HG03175 (cell line): ENCODE measurements around the gene HEXD.
"Not testable (repeated sequence)": the region's sequence is repeated elsewhere in the genome, so short reads cannot be mapped to it uniquely, and the experiment has no call there.

Experiments
- ATAC-seq: cut with Tn5 transposase; IDR thresholded peaks from one replicate; pipeline ENCODE4 v1.9.1; 2021; ENCODE audit warnings: mild to moderate bottlenecking, moderate library complexity; ENCODE audit not compliant: unreplicated experiment

Gene HEXD

DNA sequence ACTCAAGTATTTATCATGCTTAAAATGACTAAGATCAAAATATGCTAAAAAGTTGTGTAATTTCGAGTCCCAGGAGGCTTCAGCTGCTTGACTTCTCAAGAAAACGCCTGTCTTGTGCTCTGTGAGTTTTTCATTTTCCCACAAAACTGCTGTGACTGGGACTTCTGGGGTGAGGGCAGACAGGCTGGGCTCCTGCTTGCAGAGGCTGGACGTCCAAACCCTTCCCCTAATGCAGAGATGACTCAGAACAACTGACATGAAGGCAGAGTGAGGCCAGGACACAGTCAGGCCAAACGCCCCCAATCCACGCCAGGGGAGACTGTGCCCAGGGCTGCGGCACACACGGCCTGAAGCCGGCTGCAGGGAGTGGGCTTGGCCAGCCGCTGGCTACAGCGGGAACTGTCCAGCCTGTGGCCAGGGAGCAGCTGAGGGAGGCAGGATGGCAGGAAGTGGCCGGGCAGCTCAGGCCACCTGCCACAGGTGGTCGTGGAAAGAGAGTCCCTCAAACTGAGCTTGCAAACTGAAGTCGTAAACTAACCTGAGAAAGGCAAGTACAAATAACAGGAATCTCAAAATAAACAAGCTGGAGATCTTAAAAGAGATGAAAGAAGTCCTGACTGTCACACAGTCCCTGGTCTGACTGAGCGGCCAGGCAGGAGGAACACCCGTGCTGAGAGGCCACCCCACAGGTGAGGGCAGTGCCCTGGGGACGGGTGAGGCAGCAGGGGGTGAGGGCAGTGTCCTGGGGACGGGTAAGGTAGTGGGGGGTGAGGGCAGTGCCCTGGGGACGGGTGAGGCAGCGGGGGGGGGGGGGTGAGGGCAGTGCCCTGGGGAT, 21.3 kb upstream of the HEXD start:
- ATAC-seq, result no peak

DNA sequence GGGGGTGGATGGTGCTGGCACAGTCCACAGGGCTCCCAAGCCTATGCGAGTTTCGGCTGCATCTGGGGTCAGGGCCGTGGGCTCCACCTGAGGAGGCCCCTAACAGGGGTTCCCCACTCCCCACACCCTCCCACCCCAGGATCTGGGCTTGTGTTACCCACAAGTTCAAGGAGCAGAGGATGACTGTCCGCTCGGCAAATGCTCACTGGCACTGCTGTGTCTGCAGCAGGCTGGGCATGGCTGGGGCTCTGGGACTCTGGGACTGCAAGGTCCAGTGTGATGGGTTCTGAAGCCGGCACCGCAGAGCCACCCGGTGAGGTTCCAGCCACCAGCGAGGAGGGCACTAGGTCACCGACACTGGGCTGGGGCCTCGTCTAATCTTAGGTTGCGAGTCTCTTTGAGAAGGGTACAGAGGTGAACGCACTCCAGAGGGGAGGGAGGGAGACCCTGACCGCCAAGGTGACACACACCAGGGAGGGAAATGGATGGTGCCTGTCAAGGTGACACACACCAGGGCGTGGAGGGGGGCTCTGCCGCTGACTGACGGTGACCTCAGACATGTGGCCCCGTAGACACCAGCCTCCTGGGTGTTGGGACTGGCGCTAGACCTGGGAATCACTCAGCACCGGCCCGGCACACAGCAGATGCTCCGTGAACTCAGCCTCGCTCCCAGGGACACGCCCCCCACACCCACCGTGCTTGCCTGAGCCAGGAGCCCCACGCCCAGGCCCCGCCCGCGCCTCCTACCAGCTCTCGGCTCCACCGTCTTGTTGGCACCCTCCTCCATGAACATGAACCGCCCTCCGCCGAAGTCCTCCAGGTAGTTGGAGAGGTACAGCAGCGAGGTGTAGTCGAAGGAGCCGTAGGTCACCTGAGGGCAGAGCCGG, 20.5 kb upstream of the HEXD start:
- no peak for ATAC-seq

DNA sequence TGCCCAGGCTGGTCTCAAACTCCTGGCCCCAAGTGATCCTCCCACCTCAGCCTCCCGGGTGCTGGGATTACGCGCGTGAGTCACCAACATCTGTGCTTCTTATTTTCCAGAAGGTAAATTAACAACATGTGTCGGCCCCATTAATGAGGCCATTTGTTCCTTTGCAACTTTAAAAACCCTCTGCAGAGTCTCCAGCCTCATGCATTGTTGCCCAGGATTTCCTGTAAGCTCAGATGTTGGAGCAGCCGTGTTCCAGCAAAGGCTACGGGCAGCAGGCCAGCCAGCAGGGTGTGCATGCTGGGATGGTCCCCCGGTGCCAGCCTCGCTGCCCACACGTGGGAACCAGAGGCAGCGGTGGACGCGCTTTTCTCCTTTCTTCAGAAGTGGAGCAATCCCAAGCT, 19.1 kb upstream of the HEXD start:
- no peak for ATAC-seq

DNA sequence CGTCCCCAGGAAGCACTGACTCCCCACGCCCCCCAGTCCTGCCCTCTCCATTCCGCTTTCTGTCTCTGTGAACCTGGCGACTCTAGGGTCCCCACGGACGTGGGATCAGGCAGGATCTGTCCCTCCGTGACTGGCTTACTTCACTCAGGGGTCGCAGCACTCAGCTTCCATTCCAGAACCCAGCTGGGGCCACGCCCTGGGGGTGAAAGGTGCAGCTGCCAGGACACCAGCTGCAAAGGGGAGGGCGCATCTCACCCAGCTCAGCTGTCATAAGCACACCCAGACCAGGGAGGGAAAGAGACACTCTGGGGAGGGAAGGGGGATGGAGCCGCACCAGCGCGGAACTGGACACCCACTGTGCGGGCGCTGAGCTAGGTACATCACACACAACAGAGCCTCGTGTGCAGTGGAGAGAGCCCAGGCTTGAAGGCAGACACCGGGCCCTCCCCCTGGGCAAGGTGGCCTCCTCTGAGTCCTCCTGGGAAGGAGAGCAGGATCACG, 18.5 kb upstream of the HEXD start:
- no peak for ATAC-seq

DNA sequence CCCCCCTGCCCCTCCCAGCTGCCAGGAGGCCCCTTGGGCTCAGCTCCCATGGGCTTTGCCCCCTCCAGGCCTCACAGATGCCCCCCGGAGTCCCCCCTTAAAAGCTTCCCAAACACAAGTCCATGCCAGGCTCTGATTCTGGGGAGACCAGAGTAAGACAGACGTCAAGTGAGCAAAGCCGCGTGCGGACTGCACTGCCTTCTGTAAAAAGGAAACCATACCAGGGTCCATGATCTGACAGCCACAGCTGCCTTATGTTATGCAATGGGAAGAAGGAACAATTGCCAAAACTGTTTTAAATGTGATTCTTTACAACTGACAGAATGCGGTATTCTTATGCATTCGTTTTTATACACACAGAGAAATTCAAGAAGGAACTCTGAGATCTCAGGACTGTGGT, 17.9 kb upstream of the HEXD start:
- no peak for ATAC-seq

DNA sequence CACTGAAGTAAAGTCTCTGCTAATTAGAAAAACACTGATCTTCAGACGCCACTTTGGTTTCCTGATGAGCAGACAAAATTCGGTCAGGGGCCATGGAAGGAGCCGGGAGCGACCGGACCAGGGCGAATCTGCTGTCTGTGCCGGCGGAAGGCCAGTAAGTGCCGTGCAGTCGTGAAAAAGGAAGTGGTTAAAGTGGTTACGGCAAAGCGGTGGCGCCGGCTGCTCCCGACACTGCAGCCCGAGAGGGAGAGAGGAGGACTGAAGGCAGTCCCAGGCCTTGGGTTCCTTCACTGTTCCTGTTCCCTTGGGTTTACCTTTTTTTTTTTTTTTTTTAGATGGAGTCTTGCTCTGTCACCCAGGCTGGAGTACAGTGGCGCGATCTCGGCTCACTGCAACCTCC, 17.3 kb upstream of the HEXD start:
- ATAC-seq, result peak; percentile 51

DNA sequence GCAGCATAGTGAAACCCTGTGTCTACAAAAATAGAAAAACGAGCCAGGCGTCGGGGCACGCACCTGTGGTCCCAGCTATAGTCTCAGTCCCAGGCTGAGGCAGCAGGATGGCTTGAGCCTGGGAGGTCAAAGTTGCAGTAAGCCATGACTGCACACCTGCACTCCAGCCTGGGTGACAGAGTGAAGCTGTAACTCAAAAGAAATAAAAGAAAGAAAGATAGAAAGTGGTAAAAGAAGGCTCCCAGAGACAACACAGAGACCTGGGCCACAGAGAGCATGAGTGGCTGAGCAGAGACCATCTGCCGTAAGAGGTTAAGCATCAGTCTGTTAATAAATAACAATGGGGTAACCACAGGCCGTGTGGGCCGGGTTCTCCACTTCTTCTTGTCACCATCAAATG, 15.3 kb upstream of the HEXD start:
- peak; percentile 80 for ATAC-seq

DNA sequence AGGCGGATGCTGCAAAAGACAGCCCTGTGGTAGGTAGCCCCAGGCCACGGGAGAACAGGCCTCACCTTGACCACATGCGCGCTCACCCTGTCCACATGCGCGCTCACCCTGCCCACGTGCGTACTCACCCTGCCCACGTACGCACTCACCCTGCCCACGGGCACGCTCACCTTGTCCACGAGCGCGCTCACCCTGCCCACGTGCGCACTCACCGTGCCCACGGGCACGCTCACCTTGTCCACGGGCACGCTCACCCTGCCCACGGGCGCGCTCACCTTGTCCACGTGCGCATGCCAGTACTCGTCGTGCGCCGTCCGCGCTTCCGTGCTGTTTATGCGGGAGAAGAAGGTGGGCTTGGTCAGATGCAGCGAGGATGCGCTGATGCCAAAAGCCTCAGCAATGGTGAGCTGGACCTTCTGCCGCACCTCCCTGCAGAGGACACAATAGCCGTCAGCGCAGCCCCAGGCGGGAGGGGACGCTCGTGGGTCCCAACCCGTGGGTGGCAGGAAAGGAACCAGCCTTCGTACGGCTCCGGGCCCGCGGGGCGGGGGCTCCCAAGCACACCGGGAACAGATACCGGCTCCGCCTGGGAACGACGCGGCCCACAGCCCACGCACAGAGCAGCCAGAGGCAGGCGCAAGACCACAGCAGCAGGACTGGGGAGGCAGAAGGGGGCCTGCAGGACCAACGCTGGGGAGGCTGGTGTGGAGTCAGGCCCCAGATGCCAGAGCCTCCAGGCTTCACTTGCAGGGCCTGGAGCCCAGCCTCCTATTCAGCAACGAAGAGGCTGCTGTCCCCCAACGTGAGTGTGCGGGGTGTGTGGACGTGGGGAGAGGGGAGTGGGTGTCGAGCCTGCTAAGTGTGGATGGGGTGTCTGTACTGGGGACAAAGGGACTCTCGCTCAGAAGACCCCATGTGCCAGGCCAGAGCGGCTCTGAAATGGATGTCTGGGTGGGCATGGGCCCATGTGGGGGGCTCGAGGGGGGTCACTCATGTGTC, 14.2 kb upstream of the HEXD start:
- no peak for ATAC-seq

DNA sequence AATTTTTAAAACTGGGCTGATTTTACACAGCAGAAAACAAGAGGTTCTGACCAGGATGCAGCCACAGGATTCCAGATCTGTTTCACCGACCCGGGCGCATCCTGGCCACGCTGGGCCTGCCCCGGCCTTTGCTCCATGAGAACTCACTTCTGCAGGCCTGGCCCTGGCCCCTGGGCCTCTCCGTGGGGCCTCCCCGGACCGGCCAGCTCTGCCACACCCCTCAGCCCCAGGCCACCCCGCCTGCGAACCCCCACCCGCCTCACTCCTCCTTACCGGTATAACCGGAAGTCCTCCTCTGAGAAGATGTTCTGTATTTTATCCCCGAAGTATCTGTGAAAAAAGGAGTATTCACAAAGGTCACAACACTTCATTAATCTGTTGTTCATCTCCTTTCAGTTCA, 13.1 kb upstream of the HEXD start:
- no peak for ATAC-seq

DNA sequence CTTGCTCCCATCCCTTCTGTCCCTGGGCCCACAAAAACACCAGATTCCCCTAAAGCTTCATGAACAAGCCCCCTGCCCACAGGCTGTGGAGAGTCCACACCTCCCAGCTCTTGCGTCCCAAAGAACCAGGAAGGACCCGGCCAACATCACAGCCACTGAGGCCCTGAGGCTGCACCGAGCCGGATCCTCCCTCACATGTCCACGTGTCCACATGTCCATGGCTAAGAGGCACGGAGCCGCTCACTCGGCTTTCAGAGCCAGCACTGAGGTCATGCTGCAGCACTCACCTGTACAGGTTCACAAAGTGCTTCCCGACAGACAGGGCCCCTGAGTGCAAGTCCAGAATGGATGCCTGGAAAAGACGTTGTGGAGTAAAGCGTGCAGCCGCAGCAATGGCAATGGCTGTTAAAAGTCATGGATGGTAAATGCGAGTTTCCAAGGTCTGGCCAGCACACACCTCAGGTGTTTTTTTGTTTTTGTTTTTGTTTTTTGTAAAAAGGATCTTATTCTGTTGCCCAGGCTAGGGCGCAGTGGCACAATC, 11.9 kb upstream of the HEXD start:
- no peak for ATAC-seq

DNA sequence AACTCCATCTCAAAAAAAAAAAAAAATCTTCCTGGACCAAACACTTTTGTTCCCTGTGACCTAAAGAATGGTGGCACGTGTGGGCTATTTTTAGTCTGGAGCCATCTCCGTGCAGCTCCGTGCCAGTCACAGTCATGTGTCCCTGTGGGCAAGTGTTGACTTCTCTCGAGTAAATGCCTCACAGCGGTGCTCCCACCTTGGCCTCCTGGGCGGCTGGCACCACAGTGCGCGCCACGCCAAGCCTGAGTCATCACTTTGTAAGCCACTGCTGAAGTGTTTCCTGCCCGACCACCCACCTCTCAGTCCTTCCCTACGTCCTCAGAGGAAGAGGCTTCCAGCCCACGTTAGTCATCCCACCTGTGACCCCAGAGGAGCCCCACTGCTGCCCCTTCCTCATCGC, 10.9 kb upstream of the HEXD start:
- ATAC-seq, result no peak

DNA sequence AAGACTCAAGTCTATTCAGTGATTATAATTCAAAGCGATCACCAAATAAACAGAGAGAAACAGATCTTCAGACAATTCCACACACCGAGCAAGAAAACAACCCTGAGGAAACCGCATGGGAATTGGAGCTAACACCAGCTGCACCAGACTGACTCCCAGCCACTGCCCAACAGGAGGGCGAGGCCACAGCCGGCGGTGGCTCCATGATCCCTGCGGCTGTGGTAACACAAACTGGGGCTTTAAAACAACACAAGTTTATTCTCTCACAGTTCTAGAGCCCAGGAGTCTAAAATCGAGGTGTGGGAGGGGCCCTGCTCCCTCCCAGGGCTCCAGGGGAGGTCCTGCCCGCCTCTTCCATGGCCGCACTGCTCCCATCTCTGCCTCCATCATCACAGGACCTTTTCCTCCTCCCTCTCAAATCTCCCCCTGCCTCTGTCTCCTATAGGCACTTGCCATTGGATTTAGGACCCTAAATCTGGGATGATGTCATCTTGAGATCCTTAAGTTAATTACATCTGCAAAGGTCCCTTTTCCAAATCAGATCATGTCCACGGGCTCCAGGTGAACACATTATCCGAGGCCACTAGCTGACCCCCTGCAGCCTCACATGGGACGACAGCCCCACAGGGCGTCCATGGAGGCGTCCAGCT, 9.7 kb upstream of the HEXD start:
- ATAC-seq, result no peak

DNA sequence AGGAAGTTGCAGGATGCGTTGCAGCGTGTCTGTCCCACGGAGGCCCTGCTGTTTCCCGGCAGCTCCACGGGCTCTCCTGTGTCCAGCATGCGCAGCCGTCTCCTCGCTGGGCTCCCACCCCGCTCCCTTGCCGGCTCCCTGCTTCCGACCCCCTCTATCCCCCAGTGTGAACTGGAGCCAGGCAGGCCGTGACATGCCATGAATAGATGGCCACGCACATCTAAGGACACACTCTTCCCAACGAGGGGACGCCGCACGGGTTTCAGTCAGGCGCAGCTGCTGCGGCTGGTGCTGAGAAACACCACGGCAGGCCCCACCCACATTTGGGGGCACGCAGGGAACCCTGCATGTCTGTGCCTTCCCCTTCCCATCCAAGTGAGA, 9.2 kb upstream of the HEXD start:
- no peak for ATAC-seq

DNA sequence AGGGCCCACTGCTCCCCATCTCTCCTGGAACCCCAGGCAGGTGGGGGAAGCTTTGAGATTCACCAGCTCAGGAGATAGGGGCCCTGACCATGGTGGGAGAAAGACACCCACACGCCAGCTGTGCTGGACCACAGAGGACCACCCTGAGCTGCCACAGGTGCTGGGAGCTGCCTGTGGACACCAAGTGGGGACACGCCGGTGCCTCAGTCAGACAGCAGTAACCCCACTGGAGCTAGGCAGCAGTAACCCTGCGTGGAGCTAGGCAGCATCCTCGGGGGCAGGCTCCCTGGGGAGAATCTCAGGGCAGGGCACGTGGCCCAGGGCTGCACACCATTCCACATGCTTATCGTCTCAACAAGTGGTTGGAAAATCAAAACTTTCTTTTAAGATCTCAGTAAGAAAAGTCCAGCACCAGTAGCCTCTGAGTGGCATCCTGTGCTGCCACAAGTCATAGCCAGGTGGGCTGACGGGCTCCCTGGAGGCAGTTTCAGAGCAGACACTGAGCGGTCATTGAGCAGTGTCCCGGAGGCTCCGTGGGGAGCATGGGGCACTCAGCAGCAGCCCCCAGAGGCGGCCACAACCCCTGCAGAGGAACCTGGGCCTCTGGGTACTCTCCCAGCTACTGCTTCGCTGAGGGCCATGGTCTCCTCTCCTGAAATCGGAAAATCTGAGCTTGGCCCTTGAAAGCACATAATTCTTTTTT, 8.0 kb upstream of the HEXD start:
- ATAC-seq, result no peak

DNA sequence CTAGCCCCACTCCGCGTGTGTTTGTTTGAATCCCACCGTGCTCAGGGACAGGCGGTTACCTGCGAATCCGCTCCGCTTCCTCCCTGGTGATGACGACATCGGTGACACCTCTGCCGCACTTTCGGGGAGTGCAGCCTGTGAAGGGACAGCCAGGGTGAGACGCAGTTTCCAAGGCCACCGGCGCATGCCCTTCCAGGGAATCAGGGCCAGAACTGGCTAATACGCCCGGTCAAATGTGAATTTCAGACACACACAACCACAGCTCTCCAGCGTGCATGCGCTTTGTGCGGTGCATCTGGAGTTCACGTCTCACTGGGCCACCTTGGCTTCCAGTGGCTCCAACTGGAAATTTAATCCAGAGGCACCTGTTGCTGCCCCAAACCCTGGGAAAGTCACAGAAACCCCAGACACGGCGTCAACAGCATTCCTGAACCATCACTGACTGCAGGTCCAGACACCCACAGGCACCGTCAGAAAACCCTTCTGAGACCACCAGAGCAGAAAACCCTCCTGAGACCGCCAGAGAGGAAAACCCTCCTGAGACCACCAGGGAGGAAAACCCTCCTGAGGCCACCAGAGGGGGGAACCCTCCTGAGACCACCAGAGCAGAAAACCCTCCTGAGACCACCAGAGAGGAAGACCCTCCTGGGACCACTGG, 6.6 kb upstream of the HEXD start:
- no peak for ATAC-seq

DNA sequence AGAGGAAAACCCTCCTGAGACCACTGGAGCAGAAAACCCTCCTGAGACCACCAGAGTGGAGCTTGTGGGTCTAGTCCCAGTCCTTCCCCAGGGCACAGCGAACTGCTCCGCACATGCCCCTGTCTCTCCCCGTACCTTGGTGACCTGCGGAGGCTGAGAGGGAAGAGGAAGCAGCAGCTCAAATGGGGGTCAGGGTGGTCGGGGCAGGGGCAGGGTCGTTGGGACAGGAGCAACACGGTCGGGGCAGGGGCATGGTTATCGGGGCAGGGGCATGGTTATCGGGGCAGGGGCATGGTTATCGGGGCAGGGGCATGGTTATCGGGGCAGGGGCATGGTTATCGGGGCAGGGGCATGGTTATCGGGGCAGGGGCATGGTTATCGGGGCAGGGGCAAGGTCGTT, 6.1 kb upstream of the HEXD start:
- not testable (repeated sequence) for ATAC-seq

DNA sequence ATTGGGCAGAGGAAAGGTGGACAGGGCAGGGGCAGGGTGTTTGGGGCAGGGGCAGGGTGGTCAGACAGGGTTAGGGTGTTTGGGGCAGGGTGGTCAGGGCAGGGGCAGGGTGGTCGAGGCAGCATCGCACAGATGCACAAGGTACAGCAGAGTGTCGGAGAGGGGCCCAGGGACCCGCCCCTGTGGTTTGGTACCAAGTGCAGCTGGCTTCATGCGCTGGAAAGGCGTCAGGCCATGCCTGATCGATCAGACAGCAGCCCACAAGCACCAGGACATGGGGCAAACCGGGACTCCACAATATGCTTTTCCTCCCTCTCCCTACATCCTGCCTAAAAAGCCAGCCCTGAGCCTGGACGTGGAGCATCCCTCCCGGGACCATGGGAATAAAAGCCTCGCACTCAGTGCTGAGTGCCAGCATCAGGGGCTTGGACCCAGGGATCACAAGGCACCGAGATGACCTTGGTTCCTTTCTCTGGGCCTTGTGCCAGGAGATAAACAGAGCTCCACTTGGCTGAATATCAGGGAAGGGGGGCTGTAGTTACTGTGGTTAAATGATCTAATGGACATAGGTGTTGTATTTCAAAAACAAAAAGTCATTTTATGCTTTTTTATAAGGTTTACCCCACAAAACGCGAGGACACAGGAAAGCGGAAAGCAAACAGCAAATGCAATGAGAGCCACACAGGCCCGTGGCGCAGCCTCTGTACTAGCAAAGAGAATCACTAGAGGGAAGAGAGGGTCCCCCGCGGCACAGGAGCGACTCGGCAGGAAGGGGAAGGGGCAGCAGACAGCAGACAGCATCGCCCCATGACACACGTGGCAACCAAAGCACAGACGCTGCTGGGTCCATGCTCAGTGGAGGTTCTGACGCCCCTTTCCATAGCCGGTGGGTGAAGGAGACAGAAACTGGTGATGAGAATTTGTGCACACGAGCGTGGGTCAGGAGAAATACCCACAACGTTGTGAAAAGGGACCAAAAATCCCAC, 5.3 kb upstream of the HEXD start:
- no peak for ATAC-seq
